ENCODE results near the gene MOSPD3.
A peak's percentile ranks its signal among the peaks of the same experiment; 100 is the strongest.

The MOSPD3 gene

DNA sequence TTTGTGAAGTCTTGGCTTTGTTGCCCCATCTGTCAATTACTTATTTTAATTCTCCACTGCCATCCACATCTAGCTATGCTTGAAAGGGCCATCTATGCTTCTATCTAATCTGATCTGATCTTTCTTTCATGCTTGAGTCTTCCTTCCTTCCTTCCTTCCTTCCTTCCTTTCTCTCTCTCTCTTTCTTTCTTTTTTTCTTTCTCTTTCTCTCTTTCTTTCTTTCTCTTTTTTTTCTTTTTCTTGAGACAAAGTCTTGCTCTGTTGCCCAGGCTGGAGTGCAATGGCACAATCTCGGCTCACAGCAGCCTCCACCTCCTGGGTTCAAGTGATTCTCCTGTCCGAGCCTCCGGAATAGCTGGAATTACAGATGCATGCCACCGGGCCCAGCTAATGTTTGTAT is 17.7 kb downstream of the MOSPD3 start:
- DNase-seq (ENCODE audit: low spot score): no peak
- in situ Hi-C loops (cut with MboI; ENCODE audit: low sequenced_read_pairs, unreplicated experiment): no loop called here

DNA sequence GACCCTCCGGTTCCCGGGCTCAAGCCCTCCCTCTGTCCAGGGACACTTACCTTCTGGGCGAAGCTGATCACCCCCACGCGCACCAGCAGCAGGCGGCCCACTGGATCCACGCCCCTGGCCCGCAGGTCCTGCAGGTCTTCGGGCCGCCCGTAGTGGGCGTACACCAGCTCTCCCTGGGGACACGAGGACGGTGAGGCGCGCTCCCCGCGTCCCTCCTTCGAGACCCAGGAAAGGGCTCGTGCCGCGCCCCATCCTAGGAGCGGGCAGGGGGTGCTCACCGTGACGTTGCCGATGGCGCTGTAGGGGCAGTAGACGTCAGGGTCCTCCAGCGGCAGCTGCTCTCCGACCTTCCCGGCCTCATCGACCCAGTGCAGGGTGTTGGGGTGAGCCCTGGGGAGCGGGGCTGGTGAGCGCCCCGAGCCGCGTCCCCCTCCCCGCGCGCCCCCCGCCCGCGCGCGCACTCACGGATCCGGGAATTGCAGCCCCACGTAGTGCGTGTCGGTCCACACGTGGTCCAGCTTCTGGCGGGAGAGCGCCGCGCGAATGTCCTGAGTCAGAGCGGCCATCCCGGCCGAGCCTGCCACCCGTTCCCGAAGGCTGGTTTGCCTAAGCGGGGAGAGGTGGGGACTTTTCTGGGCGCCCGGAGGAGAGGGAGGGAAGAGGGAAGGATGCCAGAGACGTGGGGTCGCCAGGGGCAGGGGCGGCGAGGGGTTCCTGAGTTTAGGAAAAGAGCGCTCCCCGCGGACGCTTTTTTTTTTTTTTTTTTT is 20.8 kb downstream of the MOSPD3 start:
- peak; percentile 78 for DNase-seq (ENCODE audit: low spot score)
- peak; percentile 41 for TF ChIP-seq CTCF (IDR thresholded peaks at IDR 0.05; ENCODE audit: borderline replicate concordance, control extremely low read depth, extremely low read depth, insufficient read depth, missing control alignments)
- in situ Hi-C loops (cut with MboI; ENCODE audit: low sequenced_read_pairs, unreplicated experiment): no loop called here

More for the DNA sequence above, 17.7 kb downstream of the MOSPD3 start:
- no peak for TF ChIP-seq CTCF (IDR thresholded peaks at IDR 0.05; ENCODE audit: borderline replicate concordance, control extremely low read depth, extremely low read depth, insufficient read depth, missing control alignments)

DNA sequence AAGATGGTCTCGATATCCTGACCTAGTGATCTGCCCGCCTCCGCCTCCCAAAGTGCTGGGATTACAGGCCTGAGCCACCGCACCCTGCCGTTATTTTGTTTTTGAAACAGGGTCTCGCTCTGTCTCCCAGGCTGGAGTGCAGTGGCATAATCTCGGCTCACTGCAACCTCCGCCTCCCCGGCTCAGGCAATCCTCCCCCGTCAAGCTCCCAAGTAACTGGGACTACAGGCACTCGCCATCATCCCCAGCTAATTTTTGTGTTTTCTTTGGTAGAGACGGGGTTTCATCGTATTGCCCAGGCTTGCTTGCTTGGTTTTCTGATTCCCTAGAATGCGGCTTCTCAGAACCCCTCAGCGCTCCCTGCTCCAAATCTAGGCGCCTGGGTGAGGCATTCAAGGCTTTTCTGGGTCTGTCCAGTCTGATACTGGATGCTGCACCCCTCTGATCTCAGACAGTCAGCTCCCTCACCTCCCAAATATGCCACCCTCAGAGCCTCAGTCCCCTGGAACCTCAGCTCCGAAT is 27.7 kb downstream of the MOSPD3 start:
- in situ Hi-C loops (cut with MboI; ENCODE audit: low sequenced_read_pairs, unreplicated experiment): no loop called here
- no peak for TF ChIP-seq CTCF (IDR thresholded peaks at IDR 0.05; ENCODE audit: borderline replicate concordance, control extremely low read depth, extremely low read depth, insufficient read depth, missing control alignments)

DNA sequence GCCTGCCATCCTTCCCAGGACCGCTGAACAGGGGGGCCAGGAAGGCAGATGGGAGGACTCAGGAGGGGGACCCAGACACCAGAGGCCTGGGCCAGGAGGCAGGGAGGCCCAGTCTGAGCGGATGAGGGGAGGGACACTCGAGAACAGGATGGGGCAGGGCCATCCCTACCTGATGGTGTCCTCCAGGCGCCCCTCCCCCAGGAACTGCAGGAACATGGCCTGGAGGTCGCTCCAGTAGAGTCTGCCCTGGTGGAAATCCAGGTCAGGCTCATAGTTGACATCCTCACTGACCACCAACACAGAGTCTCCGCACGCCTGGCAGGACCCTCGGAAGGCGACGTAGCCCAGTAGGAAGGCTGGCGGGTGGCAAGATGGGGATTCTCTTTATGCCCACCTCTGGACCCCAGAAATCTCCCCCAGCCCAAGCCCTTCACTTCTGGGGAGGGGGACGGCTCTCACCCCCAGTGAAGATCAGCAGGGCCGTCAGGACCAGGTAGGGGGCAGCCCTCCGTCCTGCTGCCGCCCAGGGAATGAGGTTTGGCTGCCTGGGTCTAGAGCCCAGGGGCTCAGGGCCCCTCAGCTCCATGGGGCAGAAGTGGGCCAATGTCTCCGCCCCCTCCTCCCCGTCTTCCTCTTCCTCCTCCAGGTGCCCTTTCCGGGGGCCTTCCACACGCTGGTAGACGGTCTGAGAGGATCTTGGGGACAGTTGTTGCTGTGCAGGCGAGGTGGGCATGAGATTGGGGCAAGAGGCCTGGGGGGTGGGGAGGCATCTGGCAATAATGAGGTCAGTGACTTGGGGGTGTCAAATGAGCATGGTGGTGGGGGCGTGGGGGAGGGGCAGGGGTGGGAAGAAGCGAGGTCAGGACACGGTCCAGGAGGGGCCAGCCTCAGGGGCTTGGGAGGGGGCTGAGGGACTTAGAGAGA is 28.4 kb downstream of the MOSPD3 start:
- no peak for TF ChIP-seq CTCF (IDR thresholded peaks at IDR 0.05; ENCODE audit: borderline replicate concordance, control extremely low read depth, extremely low read depth, insufficient read depth, missing control alignments)
- no peak for DNase-seq (ENCODE audit: low spot score)
- in situ Hi-C loops (cut with MboI; ENCODE audit: low sequenced_read_pairs, unreplicated experiment): no loop called here

More for the DNA sequence above, 27.7 kb downstream of the MOSPD3 start:
- no peak for DNase-seq (ENCODE audit: low spot score)

GRCh38 chr7:100641463-100641859 is 29.1 kb downstream of the MOSPD3 start, which contains the start of gene TFR2:
TSS of gene TFR2 (minus strand) at chr7:100641552. CDS start at chr7:100641509, 43 bp downstream.
- in situ Hi-C loops (cut with MboI; ENCODE audit: low sequenced_read_pairs, unreplicated experiment): no loop called here
- DNase-seq (ENCODE audit: low spot score): no peak
- no peak for TF ChIP-seq CTCF (IDR thresholded peaks at IDR 0.05; ENCODE audit: borderline replicate concordance, control extremely low read depth, extremely low read depth, insufficient read depth, missing control alignments)

DNA sequence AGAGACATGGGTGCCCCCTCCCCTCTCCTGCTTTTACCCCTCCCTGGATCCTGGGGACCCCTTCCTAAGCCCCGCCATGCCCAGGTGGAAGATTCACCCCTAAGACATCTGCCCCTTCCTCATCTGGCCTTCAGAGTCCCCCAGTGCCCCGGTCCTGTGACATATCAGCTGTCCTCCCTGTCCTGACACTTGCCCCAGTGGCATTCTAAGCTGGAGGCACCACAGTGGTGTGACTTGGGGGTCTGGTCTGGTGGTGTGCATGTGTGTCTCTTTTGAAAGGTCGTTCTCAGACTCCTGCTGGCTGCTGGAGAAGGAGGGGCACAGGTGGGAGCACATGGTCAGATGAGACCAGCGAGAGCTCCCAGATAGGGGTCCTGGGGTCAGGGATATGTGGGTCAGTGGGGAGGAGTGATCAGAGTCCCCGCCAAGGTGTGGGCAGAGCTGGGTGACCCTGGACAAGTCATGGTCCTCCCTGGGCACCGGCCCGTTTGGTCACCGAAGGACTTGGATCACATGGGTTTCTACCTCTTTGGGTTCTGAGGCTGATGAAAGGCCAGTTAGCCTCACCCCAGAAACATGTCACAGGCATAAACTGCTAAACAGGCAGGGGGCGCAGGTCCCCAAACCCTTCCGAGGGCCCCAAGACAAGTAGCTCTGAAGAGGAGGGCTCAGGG is 29.7 kb downstream of the MOSPD3 start:
- DNase-seq (ENCODE audit: low spot score): peak; percentile 59
- in situ Hi-C loops (cut with MboI; ENCODE audit: low sequenced_read_pairs, unreplicated experiment): no loop called here
- TF ChIP-seq CTCF (IDR thresholded peaks at IDR 0.05; ENCODE audit: borderline replicate concordance, control extremely low read depth, extremely low read depth, insufficient read depth, missing control alignments): no peak
